ENCODE measurements around the gene STPG2.
"Not testable (repeated sequence)": the region's sequence is repeated elsewhere in the genome, so short reads cannot be mapped to it uniquely, and the experiment has no call there.

The STPG2 gene

DNA sequence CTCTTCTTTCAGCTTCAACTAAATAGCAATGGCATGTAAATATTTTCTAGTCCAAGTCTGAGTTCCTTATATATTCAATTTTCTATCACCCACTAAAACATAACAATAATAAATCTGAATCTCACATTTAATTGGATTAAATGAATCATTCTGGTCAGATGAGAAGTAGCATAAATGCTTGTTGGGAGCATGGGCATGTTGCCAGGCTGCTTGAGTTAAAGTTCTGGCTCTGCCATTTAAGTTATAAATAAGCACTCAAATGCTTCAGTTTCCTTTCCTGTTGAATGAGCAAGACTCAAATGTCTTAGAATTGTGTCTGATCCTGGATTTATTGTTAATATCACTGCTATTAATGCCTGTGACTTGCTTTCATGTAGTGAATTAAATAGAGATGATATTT is 496.3 kb downstream of the STPG2 start:
- no peak for DNase-seq
- TF ChIP-seq GATA1 (IDR thresholded peaks at IDR 0.05; ENCODE audit: low read depth, low read length) (no peak), POLR2A (IDR thresholded peaks at IDR 0.05; ENCODE audit: low read length) (no peak)

DNA sequence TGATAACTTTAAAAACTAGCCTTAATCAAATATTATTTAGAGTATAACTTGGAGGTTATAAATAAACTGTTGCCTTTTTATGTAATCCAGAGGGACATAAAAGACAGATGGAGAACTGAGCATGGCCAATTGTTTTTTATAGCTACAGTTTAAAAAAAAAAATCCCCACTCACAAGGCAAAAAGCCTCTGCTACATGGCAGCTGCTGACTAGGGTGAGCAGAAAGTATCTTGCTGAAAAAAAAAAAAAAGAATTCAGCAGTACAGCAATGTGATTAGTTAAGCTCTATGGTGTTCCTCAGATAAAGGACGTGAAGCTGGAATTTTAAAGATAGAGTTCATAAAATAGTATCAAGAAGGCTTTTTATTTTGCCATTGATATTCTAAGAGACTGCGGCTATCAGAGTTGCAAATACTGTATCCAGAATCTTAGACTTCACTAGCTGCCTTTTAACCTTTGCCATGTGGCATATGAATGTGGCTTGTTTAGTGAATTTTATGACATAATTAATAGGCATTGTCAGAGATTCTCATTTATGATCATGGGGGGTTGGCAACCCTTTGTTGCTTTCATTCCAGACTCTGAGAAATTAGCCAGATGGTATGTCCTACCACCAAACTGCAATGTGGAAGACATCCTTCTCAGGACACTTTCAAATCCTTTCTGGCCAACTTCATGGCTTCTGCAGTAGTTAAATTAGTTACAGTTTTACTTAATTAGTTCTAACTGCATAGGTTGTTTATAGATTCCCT is 498.0 kb downstream of the STPG2 start:
- TF ChIP-seq GATA1 (IDR thresholded peaks at IDR 0.05; ENCODE audit: low read depth, low read length) (no peak), POLR2A (IDR thresholded peaks at IDR 0.05; ENCODE audit: low read length) (no peak)
- DNase-seq: no peak

DNA sequence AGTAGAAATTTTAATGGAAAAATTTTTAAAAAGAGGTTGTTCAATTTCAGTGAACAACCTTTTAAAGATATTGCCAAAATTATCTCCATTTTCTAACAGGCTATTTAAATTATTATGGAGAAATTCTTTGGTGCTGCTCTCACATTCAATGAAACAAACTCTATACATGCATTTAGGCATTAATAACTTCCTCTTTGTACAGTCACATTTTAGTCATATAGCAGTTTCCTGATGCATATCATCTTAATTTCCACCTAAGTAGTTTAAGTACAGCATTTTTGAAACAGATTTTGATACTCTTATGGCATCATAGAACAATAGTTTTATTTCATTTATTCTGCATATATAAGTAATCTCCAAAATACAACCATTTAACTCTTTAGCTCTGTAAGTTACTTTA is 500.1 kb downstream of the STPG2 start:
- TF ChIP-seq POLR2A (IDR thresholded peaks at IDR 0.05; ENCODE audit: low read length) (no peak), GATA1 (IDR thresholded peaks at IDR 0.05; ENCODE audit: low read depth, low read length) (no peak)
- no peak for DNase-seq

DNA sequence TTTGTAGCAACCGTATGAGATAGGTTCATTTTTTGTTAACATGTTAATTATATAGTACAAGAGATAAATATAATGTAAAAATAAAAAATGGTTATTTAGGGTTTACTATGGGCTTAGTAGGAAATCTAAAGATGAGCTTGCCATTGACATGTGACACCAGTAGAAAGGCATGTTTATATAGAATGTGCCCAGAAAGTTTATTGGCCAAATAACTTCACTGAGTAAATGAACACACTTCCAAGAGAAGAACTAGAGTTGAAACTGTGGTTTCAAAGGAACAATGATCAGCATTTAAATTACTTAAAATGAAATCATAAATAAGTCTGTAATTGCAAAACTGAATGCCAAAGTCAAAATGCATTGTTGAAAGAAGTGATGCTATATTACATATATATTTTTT is 503.3 kb downstream of the STPG2 start:
- TF ChIP-seq POLR2A (IDR thresholded peaks at IDR 0.05; ENCODE audit: low read length) (no peak), GATA1 (IDR thresholded peaks at IDR 0.05; ENCODE audit: low read depth, low read length) (no peak)
- no peak for DNase-seq

DNA sequence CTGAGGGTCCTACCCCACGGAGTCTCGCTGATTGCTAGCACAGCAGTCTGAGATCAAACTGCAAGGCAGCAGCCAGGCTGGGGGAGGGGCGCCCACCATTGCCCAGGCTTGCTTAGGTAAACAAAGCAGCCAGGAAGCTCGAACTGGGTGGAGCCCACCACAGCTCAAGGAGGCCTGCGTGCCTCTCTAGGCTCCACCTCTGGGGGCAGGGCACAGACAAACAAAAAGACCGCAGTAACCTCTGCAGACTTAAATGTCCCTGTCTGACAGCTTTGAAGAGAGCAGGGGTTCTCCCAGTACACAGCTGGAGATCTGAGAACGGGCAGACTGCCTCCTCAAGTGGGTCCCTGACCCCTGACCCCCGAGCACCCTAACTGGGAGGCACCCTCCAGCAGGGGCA is 509.4 kb downstream of the STPG2 start:
- not testable (repeated sequence) for DNase-seq

DNA sequence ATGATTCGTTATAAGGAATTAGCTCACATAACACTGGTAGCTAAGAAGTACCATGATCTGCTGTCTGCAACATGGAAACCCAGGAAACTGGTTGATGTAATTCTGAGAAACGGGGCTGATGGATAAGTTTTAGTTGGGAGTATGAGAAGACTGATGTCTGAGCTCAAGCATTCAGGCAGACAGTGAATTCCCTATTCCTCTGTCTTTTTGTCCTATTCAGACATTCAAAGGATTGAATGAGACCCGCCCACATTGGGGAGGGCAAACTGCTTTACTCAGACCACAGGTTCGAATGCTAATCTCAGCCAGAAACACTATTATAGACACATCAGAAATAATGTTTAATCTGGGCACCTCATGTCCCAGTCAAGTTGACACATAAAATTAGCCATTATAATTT is 515.5 kb downstream of the STPG2 start:
- no peak for DNase-seq
- TF ChIP-seq GATA1 (IDR thresholded peaks at IDR 0.05; ENCODE audit: low read depth, low read length): no peak

DNA sequence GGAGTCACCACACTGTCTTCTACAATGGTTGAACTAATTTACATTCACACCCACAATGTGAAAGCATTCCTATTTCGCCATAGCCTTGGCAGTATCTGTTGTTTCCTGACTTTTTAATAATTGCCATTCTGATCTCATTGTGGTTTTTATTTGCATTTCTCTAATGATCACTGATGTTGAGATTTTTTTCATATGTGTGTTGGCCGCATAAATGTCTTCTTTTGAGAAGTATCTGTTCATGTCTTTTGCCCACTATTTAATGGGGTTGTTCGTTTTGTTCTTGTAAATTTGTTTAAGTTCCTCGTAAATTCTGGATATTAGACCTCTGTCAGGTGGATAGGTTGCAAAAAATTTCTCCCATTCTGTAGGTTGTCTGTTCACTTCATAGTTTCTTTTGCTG is 519.1 kb downstream of the STPG2 start:
- no peak for DNase-seq
- no peak for TF ChIP-seq GATA1 (IDR thresholded peaks at IDR 0.05; ENCODE audit: low read depth, low read length)
- TF ChIP-seq POLR2A (IDR thresholded peaks at IDR 0.05; ENCODE audit: low read length): no peak

DNA sequence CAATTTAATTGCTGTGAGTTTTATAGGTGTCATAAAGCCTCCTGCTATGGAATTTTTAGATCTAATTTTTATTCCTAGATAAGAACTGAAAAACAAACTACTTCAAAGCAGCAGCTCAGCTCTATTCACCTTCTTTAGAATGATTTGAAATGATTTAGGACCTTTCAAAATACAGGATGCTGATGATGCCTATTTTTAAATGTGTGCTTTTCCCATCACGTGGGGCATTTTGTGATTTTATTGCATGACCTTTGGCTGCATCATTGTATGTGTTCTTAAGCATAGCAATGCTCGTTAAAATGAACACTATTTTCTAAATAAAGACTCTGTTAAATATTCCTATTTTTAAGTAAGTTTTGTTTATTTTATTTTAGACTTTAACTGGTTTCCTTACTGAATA is 537.3 kb downstream of the STPG2 start:
- TF ChIP-seq GATA1 (IDR thresholded peaks at IDR 0.05; ENCODE audit: low read depth, low read length) (no peak), POLR2A (IDR thresholded peaks at IDR 0.05; ENCODE audit: low read length) (no peak)
- DNase-seq: no peak

DNA sequence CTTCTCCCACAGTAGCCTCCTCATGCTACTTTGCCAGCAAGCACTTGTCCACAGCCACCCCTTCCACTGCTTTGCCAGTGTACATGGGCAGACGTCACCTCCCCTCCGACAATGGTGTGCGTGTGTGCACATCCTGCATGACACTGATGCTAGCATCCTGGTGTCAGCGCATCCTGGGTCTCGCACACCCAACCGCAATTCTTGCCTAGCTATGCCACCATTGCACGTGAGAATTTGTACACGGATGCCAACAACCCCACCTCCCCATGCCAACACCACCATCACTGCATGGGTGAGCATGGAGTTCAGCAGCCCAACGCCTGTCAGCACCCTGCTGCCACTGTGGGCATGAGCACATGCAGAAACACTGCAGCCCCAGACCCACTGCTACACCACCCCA is 550.0 kb downstream of the STPG2 start:
- DNase-seq: no peak
- no peak for TF ChIP-seq POLR2A (IDR thresholded peaks at IDR 0.05; ENCODE audit: low read length)
- TF ChIP-seq GATA1 (IDR thresholded peaks at IDR 0.05; ENCODE audit: low read depth, low read length): no peak

DNA sequence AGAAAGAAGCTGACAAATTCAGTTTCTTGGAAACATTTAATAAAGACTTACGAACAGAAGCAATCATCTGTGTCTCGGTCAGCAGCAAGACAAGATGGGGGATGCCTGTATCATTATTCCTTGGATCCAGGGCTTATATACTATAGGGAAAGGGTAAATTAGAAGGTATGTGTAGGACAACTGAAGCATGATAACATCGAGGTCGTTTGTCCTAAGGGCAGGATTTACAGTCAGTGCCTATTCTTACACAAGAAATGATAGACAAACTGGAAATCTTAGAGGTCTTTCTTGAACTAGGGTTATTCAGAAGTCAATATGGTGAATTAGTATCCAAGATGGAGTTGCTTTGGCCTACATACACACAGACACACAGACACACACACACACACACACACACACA is 553.0 kb downstream of the STPG2 start:
- TF ChIP-seq GATA1 (IDR thresholded peaks at IDR 0.05; ENCODE audit: low read depth, low read length): no peak
- TF ChIP-seq POLR2A (IDR thresholded peaks at IDR 0.05; ENCODE audit: low read length): no peak
- no peak for DNase-seq

DNA sequence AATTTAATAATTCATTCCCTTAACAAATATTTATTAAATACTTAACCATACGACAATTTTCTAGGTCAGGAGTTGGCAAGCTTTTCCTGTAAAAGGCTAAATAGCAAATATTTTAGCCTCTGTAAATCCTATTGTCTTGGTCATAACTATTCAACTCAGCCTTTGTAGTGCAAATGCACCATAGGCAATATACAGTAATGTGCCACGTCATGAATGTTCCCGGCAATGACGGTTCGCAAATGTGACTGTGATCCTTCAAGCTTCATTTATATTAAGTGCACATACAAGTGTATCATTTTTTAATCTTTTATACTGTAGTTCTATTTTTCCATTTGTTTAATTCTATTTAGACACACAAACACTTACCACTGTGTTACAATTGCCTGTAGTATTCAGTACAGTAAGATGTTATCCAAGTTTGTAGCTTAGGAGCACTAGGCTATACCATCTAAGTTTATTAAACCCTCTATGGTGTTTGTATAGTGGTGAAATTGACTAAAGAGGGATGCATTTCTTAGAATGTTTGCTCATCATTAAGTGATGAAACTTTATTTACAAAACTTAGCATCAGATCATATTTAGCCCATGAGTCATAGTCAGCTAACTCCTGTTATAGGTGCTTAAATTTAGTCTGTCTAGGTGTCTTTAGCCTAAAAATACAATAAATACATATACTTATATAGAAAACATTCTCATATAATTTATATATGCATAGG is 553.6 kb downstream of the STPG2 start:
- DNase-seq: no peak
- TF ChIP-seq GATA1 (IDR thresholded peaks at IDR 0.05; ENCODE audit: low read depth, low read length) (no peak), POLR2A (IDR thresholded peaks at IDR 0.05; ENCODE audit: low read length) (no peak)

DNA sequence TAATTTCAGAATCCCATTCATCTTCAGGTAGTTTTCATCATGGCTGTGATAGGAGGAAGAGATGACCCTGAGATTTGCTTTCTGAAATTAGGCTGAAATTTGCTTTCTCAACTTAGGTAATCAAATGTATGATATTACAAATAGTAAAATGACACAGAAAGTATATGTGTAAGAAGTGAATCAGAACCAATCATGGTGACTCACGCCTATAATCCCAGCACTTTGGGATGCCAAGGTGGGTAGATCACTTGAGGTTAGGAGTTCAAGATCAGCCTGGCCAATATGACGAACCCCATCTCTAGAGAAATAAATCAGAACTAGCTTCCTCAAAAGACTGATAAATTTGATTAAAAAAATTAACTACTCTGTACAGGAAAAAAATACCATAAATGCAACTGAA is 555.4 kb downstream of the STPG2 start:
- DNase-seq: no peak
- TF ChIP-seq GATA1 (IDR thresholded peaks at IDR 0.05; ENCODE audit: low read depth, low read length) (no peak), POLR2A (IDR thresholded peaks at IDR 0.05; ENCODE audit: low read length) (no peak)

DNA sequence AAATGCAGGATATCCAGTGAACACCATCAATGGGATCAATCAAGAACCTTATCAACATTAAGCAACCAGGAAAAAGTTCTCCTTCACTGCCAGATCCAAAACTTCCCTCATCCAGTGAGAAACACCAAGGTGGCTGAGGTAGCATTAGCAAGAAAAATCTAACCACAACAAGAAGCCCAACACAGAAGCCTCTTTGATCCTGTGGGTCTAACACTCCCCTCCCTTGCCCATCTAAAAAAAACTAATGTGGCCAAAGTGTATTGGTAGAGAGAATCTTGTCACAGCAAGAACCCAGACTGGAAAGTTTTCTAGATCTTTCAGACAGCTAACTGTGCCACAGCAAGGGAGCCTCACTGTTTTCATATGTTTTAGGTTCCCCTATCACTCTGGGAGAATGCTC is 558.0 kb downstream of the STPG2 start:
- TF ChIP-seq GATA1 (IDR thresholded peaks at IDR 0.05; ENCODE audit: low read depth, low read length) (no peak), POLR2A (IDR thresholded peaks at IDR 0.05; ENCODE audit: low read length) (no peak)

DNA sequence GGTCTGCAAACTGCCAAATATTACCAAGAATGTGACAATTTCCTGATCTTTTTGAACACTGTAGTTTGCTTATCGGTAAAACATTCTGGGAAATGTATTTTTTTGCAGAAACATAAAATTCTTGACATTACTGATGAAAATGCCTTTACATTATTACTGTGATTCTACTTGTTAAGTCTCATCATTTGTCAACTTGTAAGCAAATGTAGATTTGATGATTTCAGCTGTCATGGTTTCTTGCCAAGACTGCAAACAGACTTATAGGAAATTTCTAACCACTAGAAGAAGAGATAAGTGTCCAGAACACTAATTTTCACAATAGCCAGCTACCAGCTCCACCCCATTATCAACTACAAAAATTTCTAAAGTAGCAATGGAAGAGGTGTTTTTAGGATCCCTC is 560.4 kb downstream of the STPG2 start:
- DNase-seq: no peak
- TF ChIP-seq GATA1 (IDR thresholded peaks at IDR 0.05; ENCODE audit: low read depth, low read length) (no peak), POLR2A (IDR thresholded peaks at IDR 0.05; ENCODE audit: low read length) (no peak)

More for the DNA sequence above, 558.0 kb downstream of the STPG2 start:
- no peak for DNase-seq

DNA sequence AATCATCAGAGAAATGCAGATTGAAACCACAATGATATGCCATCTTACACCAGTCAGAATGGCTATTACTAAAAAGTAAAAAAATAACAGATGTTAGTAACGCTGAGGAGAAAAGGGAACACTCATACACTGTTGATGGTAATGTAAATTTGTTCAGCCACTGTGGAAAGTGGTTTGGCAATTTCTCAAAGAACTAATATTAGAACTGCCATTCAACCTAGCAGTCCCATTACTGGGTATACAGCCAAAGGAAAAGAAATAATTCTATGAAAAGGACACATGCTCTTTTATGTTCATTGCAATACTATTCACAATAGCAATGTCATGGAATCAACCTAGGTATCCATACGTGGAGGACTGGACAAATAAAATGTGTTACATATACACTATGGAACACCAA is 566.3 kb downstream of the STPG2 start:
- no peak for DNase-seq
- TF ChIP-seq GATA1 (IDR thresholded peaks at IDR 0.05; ENCODE audit: low read depth, low read length) (no peak), POLR2A (IDR thresholded peaks at IDR 0.05; ENCODE audit: low read length) (no peak)

Data from erythroblast (primary cell).